HEK293T (cell line): ENCODE results near the gene ACBD3.

Source experiments
- ARNT ChIP-seq: fragments of 450-650 bp; IDR thresholded peaks from 2 replicates; pipeline ENCODE4 v1.6.1; 2017; ENCODE audit warnings: mild to moderate bottlenecking
- BHLHE40 ChIP-seq: fragments of 450-650 bp; IDR thresholded peaks from 2 replicates; pipeline ENCODE4 v1.6.1; 2016; ENCODE audit warnings: mild to moderate bottlenecking, moderate library complexity, borderline replicate concordance
- CTBP1 ChIP-seq: fragments of 450-650 bp; IDR thresholded peaks from 2 replicates; pipeline ENCODE4 v1.6.1; 2016; ENCODE audit warnings: borderline replicate concordance
- FOXA1 ChIP-seq: fragments of 450-650 bp; IDR thresholded peaks from 2 replicates; pipeline ENCODE4 v1.6.1; 2016; ENCODE audit warnings: mild to moderate bottlenecking
- FOXK2 ChIP-seq: fragments of 450-650 bp; IDR thresholded peaks from 2 replicates; pipeline ENCODE4 v1.6.1; 2016; ENCODE audit warnings: mild to moderate bottlenecking
- FOXM1 ChIP-seq: fragments of 450-650 bp; IDR thresholded peaks from 2 replicates; pipeline ENCODE4 v1.6.1; 2017; ENCODE audit warnings: mild to moderate bottlenecking, borderline replicate concordance
- HDGF ChIP-seq: fragments of 450-650 bp; IDR thresholded peaks from 2 replicates; pipeline ENCODE4 v1.6.1; 2017; ENCODE audit warnings: antibody characterized with exemption, borderline replicate concordance
- L3MBTL2 ChIP-seq: fragments of 450-650 bp; conservative IDR thresholded peaks from 2 replicates; pipeline ENCODE4 v1.6.1; 2016; ENCODE audit warnings: mild to moderate bottlenecking
- LEF1 ChIP-seq: fragments of 450-650 bp; IDR thresholded peaks from 2 replicates; pipeline ENCODE4 v1.6.1; 2017; ENCODE audit warnings: mild to moderate bottlenecking, borderline replicate concordance
- NFRKB ChIP-seq: fragments of 450-650 bp; IDR thresholded peaks from 2 replicates; pipeline ENCODE4 v1.6.1; 2016; ENCODE audit warnings: mild to moderate bottlenecking, moderate library complexity
- SP1 ChIP-seq: fragments of 450-650 bp; IDR thresholded peaks from 2 replicates; pipeline ENCODE4 v1.6.1; 2017
- SUZ12 ChIP-seq: fragments of 450-650 bp; IDR thresholded peaks from 2 replicates; pipeline ENCODE4 v1.6.1; 2016; ENCODE audit warnings: mild to moderate bottlenecking
- TARDBP ChIP-seq: fragments of 450-650 bp; IDR thresholded peaks from 2 replicates; pipeline ENCODE4 v1.6.1; 2016
- ZNF384 ChIP-seq: fragments of 450-650 bp; IDR thresholded peaks from 2 replicates; pipeline ENCODE4 v1.6.1; 2016

- TF ChIP-seq BHLHE40 (no peak), HDGF (no peak), ARNT (no peak), FOXM1 (no peak), SUZ12 (no peak), LEF1 (no peak; the same call in 1 of the 2 replicates), FOXA1 (no peak), SP1 (no peak), TARDBP (no peak), FOXK2 (no peak), CTBP1 (no peak), NFRKB (no peak), L3MBTL2 (no peak; the same call in 1 of the 2 replicates), ZNF384 (no peak)
Measured at GRCh38 chr1:226110249-226111097, 76.1 kb downstream of the ACBD3 start.
